Measurements from ENCODE around the gene NUP43.
"Not testable (repeated sequence)": the region's sequence is repeated elsewhere in the genome, so short reads cannot be mapped to it uniquely, and the experiment has no call there.

NUP43 gene

GRCh38 chr6:149749082-149749593 is 2.8 kb upstream of the NUP43 start:
- not testable (repeated sequence) for DNase-seq (ENCODE audit: low read depth)

- not testable (repeated sequence) for DNase-seq (ENCODE audit: low read depth)
These were observed 1.1 kb downstream of the NUP43 start for GRCh38 chr6:149745252-149745651.

- DNase-seq (ENCODE audit: low read depth), result no peak
These were observed 11.4 kb downstream of the NUP43 start for GRCh38 chr6:149734915-149735314.

GRCh38 chr6:149733089-149733720 is 13.1 kb downstream of the NUP43 start:
- DNase-seq (ENCODE audit: low read depth), result no peak

DNA sequence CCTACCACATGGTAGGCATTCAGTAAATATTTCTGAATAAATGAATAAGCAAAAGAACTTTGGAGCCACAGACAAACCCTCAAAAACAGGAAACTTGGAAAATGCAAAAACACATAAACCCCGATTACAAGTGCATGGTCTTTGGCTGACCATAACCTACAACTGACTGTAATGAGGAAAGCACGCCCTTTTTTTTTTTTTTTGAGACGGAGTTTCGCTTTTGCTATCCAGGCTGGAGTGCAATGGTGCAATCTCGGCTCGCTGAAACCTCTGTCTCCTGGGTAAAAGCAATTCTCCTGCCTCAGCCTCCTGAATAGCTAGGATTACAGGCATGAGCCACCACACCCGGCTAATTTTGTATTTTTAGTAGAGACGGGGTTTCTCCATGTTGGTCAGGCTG is 16.5 kb downstream of the NUP43 start:
- DNase-seq (ENCODE audit: low read depth), result no peak

- no peak for DNase-seq (ENCODE audit: low read depth)
These were observed 17.7 kb downstream of the NUP43 start for GRCh38 chr6:149728499-149729234.

GRCh38 chr6:149727793-149728498 is 18.4 kb downstream of the NUP43 start:
- no peak for DNase-seq (ENCODE audit: low read depth)

- no peak for DNase-seq (ENCODE audit: low read depth)
These were observed 20.5 kb downstream of the NUP43 start for GRCh38 chr6:149725785-149726184.

- peak; percentile 85 for DNase-seq (ENCODE audit: low read depth)
These were observed 22.4 kb downstream of the NUP43 start for GRCh38 chr6:149723771-149724417.

- DNase-seq (ENCODE audit: low read depth), result no peak
These were observed 23.1 kb downstream of the NUP43 start for GRCh38 chr6:149723262-149723661.

DNA sequence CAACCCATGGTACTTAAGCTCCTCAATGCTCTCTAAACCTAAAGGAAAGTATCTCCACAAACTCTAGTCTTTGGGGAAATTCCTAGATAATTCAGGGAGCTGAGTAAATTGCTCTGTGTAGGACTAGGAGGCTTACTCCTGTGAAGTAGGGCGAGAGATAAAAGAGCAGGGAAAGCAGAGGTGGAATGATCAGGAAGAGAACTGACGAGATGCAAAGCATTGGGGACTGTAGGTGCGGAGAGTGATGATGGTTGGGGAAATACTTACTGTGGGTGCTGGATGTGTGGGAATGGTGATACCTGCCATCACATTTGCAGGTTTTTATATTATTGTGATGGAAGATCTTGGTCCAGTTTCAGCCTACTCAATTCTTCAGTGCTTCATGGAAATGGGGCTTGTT is 26.8 kb downstream of the NUP43 start:
- DNase-seq (ENCODE audit: low read depth), result no peak

GRCh38 chr6:149717588-149718458 is 28.5 kb downstream of the NUP43 start, which contains the start of gene LATS1:
Gene LATS1, minus strand, starts transcription at chr6:149718101. Its CDS starts 15,975 bp downstream, at chr6:149702126.
- peak; percentile 67 for DNase-seq (ENCODE audit: low read depth)

DNA sequence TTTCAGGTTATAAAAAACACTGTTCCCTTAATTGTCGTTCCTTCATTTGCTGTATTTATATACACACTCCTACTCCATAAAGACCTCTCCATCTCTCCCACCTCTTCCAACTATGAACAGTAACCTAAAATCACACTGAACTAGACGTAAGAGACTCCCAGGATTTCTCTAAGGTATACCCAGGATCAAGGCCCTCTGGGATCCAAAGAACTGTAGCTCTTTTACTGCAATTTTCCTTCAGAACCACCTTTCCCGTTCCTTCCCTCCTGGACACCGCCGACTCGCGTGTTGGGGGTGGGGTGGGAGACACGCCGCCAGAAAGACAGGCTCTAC is 29.1 kb downstream of the NUP43 start:
- no peak for DNase-seq (ENCODE audit: low read depth)

DNA sequence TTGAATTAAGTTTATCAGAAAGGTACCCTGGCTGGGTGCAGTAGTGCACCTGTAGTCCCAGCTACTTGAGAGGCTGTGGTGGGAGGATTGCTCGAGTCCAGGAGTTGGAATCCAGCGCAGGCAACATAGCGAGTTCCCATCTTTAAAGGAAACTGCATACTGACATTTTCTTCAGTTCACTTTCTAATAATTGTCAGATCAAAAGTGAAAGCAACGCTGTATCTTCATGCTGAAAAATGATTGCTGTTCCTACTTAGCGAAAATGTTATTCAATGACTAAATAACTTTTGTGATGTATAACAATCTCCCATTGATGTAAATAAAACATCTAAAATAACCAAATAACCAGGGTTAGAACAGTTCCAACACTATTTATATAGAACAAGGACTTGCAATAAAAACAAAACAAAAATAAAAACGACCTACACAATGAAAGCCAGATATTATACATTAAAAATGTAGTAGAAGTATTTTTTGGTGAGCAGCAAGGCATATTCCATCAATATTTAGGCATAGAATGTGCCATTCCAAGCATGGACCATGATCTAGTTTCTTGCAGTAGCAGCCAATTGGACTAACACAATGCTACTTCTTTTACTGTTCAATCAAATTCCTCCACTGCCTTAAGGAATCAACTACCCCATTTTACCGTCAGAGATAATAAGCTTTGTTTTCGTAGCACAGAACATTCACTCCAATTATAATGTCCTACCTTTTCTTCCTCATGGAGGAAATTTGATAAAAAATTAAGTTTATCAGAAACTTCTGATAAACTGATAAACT is 30.0 kb downstream of the NUP43 start:
- DNase-seq (ENCODE audit: low read depth), result no peak

GRCh38 chr6:149714442-149714841 is 31.9 kb downstream of the NUP43 start:
- DNase-seq (ENCODE audit: low read depth), result no peak

DNA sequence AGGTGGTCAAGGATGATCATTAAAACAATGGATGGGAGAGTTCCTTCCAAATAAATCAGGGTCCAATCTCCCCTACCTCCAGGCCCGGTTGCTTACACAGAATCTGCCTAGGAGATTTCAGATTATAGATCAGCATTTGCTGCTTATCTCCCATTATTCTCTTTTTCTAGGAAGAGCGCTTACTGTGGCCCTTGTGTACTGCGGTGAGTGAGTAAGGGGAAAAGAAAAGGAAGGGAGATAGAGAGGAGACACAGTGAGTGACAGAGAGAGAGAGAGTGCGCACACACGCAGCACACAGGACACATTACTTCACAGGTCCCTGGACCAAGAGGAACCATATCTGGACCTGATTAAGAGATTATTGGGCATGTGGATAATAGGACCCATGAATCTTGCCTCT is 34.6 kb downstream of the NUP43 start:
- DNase-seq (ENCODE audit: low read depth), result no peak

DNA sequence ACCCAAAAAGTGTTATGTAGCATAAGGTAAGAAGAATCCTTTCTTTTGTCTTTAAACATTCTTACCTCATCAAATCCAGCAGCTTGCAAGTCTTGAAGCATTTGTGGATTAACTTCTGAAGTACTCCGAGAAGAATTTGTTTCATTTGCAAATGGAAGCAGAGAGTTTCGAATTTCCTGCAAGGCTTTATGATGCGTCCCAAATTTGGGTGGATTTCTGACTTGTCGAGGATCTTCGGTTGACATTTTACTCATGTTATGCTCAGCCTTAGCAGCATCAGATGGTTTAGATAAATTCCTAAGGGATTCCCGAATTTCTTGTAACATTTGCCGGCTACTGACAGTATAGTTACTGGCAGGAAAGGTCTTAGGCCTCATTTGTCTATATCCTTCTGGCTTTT is 44.6 kb downstream of the NUP43 start:
- DNase-seq (ENCODE audit: low read depth), result no peak

GRCh38 chr6:149699150-149699549 is 47.2 kb downstream of the NUP43 start:
- no peak for DNase-seq (ENCODE audit: low read depth)

DNA sequence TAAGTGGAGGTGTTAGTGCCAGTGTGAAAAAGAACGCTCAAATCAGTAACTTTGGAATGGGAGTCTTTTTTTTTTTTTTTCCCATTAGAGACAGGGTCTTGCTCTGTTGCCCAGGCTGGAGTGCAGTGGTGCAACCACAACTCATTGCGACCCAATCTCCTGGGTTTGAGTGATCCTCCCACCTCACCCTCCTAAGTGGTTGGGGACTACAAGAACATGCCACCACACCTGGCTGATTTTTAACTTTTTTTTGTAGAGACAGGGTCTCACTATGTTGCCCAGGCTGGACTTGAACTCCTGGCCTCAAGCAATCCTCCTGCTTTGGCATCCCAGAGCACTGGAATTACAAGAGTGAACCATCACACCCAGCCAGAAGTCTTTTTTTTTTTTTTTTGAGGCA is 48.2 kb downstream of the NUP43 start:
- DNase-seq (ENCODE audit: low read depth), result no peak

- DNase-seq (ENCODE audit: low read depth), result peak; percentile 77
These were observed 49.4 kb downstream of the NUP43 start for GRCh38 chr6:149696901-149697300.

GRCh38 chr6:149694921-149695320 is 51.4 kb downstream of the NUP43 start:
- no peak for DNase-seq (ENCODE audit: low read depth)
